ENCODE measurements around the gene MSANTD2. TPM values are rescaled to one million over a fixed set of nuclear protein-coding genes. Genes with fewer than 3 reads are reported as not detected.

The MSANTD2 gene
- total RNA-seq, 1 experiment from 2014 or later = 8.6 TPM

DNA sequence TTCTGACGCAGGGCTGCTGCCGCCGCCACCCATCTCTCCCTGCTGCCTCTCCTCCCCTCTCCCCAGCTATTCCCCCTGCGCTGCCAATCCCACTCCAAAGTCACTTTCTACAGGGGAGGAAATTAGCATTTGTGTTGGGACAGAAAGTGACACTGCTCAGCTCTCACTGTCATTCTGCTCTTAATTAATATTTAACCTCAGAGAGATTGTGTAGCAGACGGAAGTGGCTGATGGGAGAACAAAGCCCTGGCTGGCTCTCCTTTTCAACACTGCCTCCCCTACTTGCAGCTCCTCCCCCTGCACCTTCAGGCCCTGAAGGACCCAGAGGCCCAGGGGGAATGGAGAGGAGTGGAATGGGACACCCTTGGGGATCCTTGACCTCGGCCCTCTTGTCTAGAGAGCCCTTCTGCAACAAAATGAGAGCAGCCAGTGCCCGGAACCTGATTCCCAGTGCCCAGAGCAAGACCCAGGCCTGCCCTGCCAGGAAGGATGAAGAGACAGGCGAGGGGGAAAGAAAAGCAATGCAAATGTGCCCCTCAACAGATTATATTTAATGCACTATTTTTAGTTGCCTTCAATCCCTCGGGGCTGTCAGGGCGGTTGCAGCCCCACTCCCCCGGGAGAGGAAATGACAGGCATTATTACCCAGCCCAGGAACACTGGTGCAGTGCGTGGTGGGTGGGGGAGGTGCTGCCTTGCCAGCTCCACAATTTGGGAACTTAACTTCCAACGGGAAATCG lies 75.1 kb downstream of the MSANTD2 start:
- RAD21 ChIA-PET (ENCODE audit: low non-redundant PET in 1 of 2, low total read pairs in 2 of 2, uncharacterized antibody in 2 of 2, unreplicated experiment in 2 of 2) = no interaction called here
- H3K9ac ChIP-seq (ENCODE audit: low read length) = no peak overlapping the region
- CTCF ChIA-PET = no interaction called here

More for the DNA sequence above, 75.1 kb downstream of the MSANTD2 start:
- TF ChIP-seq ELF1 (IDR thresholded peaks at IDR 0.05; ENCODE audit: borderline replicate concordance, low read depth) (no peak), ZNF274 (IDR thresholded peaks at IDR 0.05; ENCODE audit: low read depth, low read length) (no peak), FOSL1 (IDR thresholded peaks at IDR 0.05; ENCODE audit: low read depth) (no peak), EZH2phosphoT487 (IDR thresholded peaks at IDR 0.05; ENCODE audit: borderline replicate concordance) (no peak), EGR1 (IDR thresholded peaks at IDR 0.05; ENCODE audit: low read depth) (no peak), SIN3A (IDR thresholded peaks at IDR 0.05; ENCODE audit: low read depth) (no peak), ZFX (IDR thresholded peaks at IDR 0.05) (no peak), SRF (IDR thresholded peaks at IDR 0.05; ENCODE audit: low read depth) (no peak), POLR2AphosphoS5 (IDR thresholded peaks at IDR 0.05; ENCODE audit: low read depth, low read length) (no peak), EZH2 (IDR thresholded peaks at IDR 0.05) (no peak), POLR2A (IDR thresholded peaks at IDR 0.05; ENCODE audit: borderline replicate concordance, extremely low read depth, insufficient read depth, insufficient read length) (no peak), CBX3 (IDR thresholded peaks at IDR 0.05; ENCODE audit: low read depth) (no peak), SP1 (IDR thresholded peaks at IDR 0.05; ENCODE audit: low read depth) (no peak), RAD21 (IDR thresholded peaks at IDR 0.05; ENCODE audit: low read depth) (no peak)
- TF ChIP-seq, protein P1, sequence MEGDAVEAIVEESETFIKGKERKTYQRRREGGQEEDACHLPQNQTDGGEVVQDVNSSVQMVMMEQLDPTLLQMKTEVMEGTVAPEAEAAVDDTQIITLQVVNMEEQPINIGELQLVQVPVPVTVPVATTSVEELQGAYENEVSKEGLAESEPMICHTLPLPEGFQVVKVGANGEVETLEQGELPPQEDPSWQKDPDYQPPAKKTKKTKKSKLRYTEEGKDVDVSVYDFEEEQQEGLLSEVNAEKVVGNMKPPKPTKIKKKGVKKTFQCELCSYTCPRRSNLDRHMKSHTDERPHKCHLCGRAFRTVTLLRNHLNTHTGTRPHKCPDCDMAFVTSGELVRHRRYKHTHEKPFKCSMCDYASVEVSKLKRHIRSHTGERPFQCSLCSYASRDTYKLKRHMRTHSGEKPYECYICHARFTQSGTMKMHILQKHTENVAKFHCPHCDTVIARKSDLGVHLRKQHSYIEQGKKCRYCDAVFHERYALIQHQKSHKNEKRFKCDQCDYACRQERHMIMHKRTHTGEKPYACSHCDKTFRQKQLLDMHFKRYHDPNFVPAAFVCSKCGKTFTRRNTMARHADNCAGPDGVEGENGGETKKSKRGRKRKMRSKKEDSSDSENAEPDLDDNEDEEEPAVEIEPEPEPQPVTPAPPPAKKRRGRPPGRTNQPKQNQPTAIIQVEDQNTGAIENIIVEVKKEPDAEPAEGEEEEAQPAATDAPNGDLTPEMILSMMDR (IDR thresholded peaks at IDR 0.05 in 2 of 3, conservative IDR thresholded peaks at IDR 0.05 in 1 of 3; ENCODE audit: borderline replicate concordance in 1 of 3, insufficient read depth in 1 of 3, low read depth in 2 of 3, low read length in 2 of 3) = no peak
- TF ChIP-seq, protein P2, sequence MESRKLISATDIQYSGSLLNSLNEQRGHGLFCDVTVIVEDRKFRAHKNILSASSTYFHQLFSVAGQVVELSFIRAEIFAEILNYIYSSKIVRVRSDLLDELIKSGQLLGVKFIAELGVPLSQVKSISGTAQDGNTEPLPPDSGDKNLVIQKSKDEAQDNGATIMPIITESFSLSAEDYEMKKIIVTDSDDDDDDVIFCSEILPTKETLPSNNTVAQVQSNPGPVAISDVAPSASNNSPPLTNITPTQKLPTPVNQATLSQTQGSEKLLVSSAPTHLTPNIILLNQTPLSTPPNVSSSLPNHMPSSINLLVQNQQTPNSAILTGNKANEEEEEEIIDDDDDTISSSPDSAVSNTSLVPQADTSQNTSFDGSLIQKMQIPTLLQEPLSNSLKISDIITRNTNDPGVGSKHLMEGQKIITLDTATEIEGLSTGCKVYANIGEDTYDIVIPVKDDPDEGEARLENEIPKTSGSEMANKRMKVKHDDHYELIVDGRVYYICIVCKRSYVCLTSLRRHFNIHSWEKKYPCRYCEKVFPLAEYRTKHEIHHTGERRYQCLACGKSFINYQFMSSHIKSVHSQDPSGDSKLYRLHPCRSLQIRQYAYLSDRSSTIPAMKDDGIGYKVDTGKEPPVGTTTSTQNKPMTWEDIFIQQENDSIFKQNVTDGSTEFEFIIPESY (IDR thresholded peaks at IDR 0.05; ENCODE audit: extremely low read depth, insufficient replicate concordance, low read length) = no peak
- TF ChIP-seq, protein P3, sequence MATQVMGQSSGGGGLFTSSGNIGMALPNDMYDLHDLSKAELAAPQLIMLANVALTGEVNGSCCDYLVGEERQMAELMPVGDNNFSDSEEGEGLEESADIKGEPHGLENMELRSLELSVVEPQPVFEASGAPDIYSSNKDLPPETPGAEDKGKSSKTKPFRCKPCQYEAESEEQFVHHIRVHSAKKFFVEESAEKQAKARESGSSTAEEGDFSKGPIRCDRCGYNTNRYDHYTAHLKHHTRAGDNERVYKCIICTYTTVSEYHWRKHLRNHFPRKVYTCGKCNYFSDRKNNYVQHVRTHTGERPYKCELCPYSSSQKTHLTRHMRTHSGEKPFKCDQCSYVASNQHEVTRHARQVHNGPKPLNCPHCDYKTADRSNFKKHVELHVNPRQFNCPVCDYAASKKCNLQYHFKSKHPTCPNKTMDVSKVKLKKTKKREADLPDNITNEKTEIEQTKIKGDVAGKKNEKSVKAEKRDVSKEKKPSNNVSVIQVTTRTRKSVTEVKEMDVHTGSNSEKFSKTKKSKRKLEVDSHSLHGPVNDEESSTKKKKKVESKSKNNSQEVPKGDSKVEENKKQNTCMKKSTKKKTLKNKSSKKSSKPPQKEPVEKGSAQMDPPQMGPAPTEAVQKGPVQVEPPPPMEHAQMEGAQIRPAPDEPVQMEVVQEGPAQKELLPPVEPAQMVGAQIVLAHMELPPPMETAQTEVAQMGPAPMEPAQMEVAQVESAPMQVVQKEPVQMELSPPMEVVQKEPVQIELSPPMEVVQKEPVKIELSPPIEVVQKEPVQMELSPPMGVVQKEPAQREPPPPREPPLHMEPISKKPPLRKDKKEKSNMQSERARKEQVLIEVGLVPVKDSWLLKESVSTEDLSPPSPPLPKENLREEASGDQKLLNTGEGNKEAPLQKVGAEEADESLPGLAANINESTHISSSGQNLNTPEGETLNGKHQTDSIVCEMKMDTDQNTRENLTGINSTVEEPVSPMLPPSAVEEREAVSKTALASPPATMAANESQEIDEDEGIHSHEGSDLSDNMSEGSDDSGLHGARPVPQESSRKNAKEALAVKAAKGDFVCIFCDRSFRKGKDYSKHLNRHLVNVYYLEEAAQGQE (IDR thresholded peaks at IDR 0.05; ENCODE audit: low read depth) = no peak
- H3K4me3 ChIP-seq (replicated peaks in 1 of 2; ENCODE audit: low read depth in 1 of 2, low read length in 2 of 2) = no peak overlapping the region
- BruUV-seq (replicated peaks) = no TSS peak
- H3K79me2 ChIP-seq (ENCODE audit: insufficient read depth, low read length) = no peaks in the 10 kb centered on the region
- no peak for DNase-seq (ENCODE audit: low read depth, low spot score)
- POLR2A ChIA-PET = no interaction called here
- H3K4me1 ChIP-seq (ENCODE audit: control insufficient read depth in 1 of 2, insufficient read depth in 2 of 2, low read length in 2 of 2) = no peaks in the 10 kb centered on the region
- no peaks in the 10 kb centered on the region for H3K9me3 ChIP-seq (ENCODE audit: control insufficient read depth in 1 of 2, insufficient read depth in 1 of 2, low read depth in 1 of 2, low read length in 2 of 2)
- no peaks in the 10 kb centered on the region for H3K9me2 ChIP-seq (ENCODE audit: insufficient read depth)
- H3K4me2 ChIP-seq (ENCODE audit: low read length) = no peak overlapping the region
- H3K36me3 ChIP-seq (ENCODE audit: control insufficient read depth in 1 of 2, insufficient read depth in 2 of 2, low read length in 2 of 2) = no peaks in the 10 kb centered on the region
- H2AFZ ChIP-seq (ENCODE audit: low read depth, low read length, poor library complexity, severe bottlenecking) = no peak overlapping the region
- no peak overlapping the region for H3K27ac ChIP-seq (ENCODE audit: low read depth, low read length)
- no peaks in the 10 kb centered on the region for H4K20me1 ChIP-seq (ENCODE audit: insufficient read depth)
- ATAC-seq = no peak
- H3K27me3 ChIP-seq (ENCODE audit: insufficient read depth, low read length) = peaks cover 58% of the 10 kb centered on the region
- intact Hi-C loops (cut with micrococcal nuclease) = no loop called here

All from HCT116 (cell line).